Rectal smooth muscle tissue (tissue), 1 donor: ENCODE data around the gene IL1RAP.

Source experiments
- H3K27ac ChIP-seq: one replicate; pipeline ENCODE4 v1.7.0; 2013; ENCODE audit warnings: low read depth, low read length, inconsistent platforms
- H3K27me3 ChIP-seq: one replicate; pipeline ENCODE4 v1.7.0; 2013; ENCODE audit warnings: low read length; ENCODE audit not compliant: control insufficient read depth, insufficient read depth
- H3K36me3 ChIP-seq: one replicate; pipeline ENCODE4 v1.7.0; 2013; ENCODE audit warnings: low read length; ENCODE audit not compliant: control insufficient read depth, insufficient read depth
- H3K4me1 ChIP-seq: one replicate; pipeline ENCODE4 v1.7.0; 2013; ENCODE audit warnings: low read length; ENCODE audit not compliant: control insufficient read depth, insufficient read depth
- H3K4me3 ChIP-seq: one replicate; pipeline ENCODE4 v1.7.0; 2013; ENCODE audit warnings: low read length
- H3K9ac ChIP-seq: one replicate; pipeline ENCODE4 v1.7.0; 2013; ENCODE audit warnings: low read length

The IL1RAP gene

DNA sequence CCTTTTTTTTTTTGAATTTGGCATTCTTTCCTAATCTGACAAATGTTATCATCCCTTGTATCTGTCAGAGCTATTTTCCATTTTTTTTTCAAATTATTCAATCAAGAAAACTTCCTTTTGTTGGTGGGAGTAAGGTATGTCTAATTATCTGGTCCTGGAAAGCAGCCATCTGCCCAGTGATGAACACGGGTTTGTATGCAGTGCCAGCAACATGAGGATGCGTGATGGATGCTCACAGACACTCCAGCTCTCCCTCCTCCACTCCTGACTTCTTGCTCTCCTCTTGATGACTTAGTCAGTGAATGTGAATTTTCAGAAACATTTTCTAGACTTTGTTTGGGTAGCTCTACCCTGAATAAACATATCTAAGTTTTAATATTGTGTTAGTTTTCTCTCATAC lies 79.2 kb downstream of the IL1RAP start:
- Histone ChIP-seq H3K36me3 (no peaks in the 10 kb centered on the region), H3K9ac (no peak overlapping the region), H3K4me3 (no peak overlapping the region), H3K27ac (no peak overlapping the region), H3K4me1 (no peaks in the 10 kb centered on the region), H3K27me3 (no peaks in the 10 kb centered on the region)

DNA sequence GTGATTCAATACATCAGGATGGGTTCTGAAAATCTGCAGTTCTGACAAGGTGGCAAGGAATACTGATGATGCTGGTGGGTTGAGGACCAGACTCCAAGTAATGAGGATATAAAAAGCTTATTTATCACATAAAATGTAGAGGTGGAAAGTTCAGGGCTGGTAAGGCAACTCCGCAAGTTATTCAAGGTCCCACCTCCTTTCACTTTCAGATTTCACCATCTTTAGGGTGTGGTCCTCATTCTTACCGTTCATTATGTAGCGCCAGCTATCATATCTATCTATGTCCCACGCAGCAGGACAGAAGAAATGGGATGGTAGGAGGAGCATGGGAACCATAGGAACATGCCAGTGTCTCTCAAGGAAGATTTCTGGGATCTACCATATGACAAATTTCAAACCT lies 80.3 kb downstream of the IL1RAP start:
- H3K4me3 ChIP-seq = no peak overlapping the region
- H3K9ac ChIP-seq = no peak overlapping the region
- H3K4me1 ChIP-seq = no peaks in the 10 kb centered on the region
- no peaks in the 10 kb centered on the region for H3K27me3 ChIP-seq
- no peaks in the 10 kb centered on the region for H3K36me3 ChIP-seq
- H3K27ac ChIP-seq = no peak overlapping the region

DNA sequence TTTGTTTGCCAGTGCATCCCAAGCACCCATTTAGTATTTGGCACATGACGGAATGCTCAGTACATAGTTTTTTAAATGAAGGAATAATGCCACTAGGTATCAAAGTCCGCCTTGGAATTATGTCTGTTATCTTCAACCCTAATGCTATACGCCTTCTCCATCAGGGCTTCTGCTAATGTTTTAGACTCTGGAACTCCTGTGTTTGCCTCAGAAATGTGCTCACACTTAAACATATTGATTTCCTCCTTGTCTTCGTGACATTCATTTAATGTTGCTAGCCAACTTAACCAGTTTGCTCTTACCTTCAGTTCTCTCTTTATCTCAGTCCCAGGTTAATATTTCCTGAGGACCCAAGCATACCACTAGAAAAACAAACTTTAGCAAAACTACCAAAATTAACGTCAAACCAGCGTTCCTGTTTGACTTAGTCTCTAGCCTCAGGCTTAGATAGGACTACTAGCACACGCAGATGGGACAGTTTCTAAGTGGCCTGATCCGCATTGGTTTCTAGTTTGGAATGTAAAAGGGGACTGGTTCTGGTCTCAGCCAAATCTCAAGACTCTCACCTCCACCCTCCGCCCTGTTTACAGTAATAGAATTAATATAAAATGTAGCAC lies 81.4 kb downstream of the IL1RAP start:
- H3K4me3 ChIP-seq = no peak overlapping the region
- no peaks in the 10 kb centered on the region for H3K4me1 ChIP-seq
- no peak overlapping the region for H3K9ac ChIP-seq
- H3K36me3 ChIP-seq = no peaks in the 10 kb centered on the region
- no peaks in the 10 kb centered on the region for H3K27me3 ChIP-seq
- no peak overlapping the region for H3K27ac ChIP-seq

DNA sequence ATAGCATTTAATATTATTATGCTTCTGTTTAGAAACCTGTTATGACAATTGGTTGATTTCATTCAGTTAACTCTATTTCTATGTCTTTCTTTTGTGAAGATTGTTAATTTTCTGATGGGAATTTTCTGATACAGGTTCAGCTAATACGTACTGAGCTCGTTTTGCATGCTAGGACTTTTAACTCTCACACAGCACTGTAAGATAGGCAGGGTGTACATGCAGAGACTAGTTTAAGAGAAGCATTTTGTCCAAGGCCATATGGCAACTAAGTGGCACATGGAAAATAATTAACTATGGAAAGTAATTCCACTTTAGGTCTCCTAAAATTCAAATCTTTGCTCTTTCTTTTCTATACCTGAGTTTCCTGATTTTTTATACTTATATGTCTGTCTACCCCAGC lies 81.9 kb downstream of the IL1RAP start:
- no peaks in the 10 kb centered on the region for H3K36me3 ChIP-seq
- no peaks in the 10 kb centered on the region for H3K4me1 ChIP-seq
- H3K9ac ChIP-seq = no peak overlapping the region
- no peak overlapping the region for H3K4me3 ChIP-seq
- no peak overlapping the region for H3K27ac ChIP-seq
- no peaks in the 10 kb centered on the region for H3K27me3 ChIP-seq

DNA sequence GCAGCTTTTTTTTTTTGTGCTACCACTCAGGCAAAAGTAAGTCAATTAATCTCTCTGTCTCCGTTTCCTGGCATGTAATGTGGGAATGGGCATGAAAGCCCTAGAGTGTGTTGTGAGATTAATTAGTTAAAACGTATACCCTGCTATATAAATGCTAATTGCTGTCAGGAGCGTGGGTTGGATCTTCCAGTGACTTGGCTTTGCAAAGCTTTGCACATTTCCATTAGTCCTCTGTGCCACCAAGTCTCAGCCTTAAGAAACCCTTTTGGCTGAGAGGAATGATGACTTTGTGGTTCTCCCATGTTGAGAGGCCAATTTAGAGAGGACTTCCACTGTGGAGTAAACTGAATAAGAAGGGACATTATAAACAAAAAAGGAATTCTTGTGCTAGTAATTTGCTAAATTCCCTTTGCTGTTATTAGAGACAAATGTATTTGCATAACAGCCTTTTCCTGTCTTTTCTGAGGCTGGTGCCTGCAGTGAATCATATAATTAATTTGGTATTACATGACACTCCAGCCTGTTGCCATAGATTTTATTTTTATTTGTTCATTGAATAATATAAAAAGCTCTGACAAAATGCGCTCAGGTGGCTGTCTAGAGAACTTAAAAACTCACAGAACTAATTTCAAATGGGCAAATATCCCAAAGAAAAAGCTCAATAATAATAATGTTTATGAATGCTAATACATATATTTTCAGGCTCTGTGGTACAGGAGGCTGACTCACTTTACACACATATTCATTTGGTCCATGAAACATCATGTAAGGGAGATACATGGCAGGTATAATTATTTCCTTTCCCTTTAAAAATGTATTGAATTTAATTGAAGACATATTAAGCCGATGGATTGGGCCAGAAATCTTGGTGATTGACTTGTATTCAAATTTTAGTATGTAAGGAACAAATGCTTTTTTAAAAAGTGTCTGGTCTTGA lies 82.7 kb downstream of the IL1RAP start:
- Histone ChIP-seq H3K27ac (no peak overlapping the region), H3K27me3 (no peaks in the 10 kb centered on the region), H3K9ac (no peak overlapping the region), H3K4me3 (no peak overlapping the region), H3K36me3 (no peaks in the 10 kb centered on the region), H3K4me1 (no peaks in the 10 kb centered on the region)

DNA sequence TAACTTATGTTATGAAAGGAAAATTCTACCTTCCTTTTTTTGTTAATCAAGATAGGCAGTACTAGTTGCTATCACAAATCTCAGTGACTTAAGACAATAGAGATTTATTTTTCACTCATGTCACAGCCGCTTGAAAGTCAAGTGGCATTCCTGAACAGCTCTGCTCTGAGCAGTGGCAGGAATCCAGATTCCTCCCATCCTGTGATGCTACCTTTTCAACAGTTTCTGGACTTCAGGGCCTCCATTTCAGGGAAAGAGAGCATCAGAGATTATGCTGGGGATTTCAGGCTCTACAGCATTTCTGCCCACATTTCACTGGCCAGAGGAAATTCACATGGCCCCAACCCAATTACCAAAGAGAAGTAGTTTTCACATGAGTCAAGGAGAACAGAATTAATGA lies 83.4 kb downstream of the IL1RAP start:
- H3K4me1 ChIP-seq = no peaks in the 10 kb centered on the region
- no peak overlapping the region for H3K4me3 ChIP-seq
- H3K36me3 ChIP-seq = no peaks in the 10 kb centered on the region
- H3K9ac ChIP-seq = no peak overlapping the region
- no peaks in the 10 kb centered on the region for H3K27me3 ChIP-seq
- H3K27ac ChIP-seq = no peak overlapping the region

DNA sequence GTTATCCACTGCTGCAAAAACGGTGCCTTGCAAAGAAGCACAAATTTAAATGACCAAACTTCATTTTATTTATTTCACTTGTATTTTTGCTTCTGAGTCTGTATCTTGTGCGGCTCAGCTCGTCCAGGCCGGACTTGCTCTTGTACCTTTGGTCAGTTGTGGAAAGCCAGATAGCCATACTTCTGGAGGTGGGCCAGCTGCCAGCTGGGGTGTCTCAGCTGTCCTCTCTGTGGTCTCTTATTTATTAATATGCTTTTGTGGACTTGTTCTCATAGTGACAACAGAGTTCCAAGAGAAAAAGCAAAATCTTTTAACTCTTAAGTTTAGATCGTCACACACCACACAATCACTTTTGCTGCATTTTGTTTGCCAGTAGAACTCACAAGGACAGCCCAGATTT lies 87.7 kb downstream of the IL1RAP start:
- H3K4me1 ChIP-seq = no peaks in the 10 kb centered on the region
- H3K27ac ChIP-seq = no peak overlapping the region
- no peak overlapping the region for H3K4me3 ChIP-seq
- H3K9ac ChIP-seq = no peak overlapping the region
- H3K36me3 ChIP-seq = no peaks in the 10 kb centered on the region
- no peaks in the 10 kb centered on the region for H3K27me3 ChIP-seq

DNA sequence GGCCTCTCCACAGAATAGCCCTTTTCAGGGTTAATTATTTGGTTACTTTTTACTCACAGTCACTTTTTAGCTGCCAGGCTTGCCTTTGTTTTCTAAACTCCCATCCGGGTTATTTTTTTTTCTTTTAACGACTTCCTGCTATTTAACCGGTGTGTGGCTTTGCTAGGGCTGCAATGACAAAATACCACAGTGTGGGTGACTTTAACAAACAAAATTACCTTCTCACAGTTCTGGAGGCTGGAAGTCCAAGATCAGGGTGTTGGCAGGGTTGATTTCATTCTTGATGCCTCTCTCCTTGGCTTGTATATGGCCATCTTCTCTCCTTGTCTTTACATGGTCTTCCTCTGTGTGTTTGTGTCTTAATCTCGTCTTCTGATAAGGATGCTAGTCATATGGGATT lies 91.5 kb downstream of the IL1RAP start:
- H3K27me3 ChIP-seq = no peaks in the 10 kb centered on the region
- no peak overlapping the region for H3K27ac ChIP-seq
- no peaks in the 10 kb centered on the region for H3K36me3 ChIP-seq
- no peak overlapping the region for H3K4me3 ChIP-seq
- no peaks in the 10 kb centered on the region for H3K4me1 ChIP-seq
- no peak overlapping the region for H3K9ac ChIP-seq

DNA sequence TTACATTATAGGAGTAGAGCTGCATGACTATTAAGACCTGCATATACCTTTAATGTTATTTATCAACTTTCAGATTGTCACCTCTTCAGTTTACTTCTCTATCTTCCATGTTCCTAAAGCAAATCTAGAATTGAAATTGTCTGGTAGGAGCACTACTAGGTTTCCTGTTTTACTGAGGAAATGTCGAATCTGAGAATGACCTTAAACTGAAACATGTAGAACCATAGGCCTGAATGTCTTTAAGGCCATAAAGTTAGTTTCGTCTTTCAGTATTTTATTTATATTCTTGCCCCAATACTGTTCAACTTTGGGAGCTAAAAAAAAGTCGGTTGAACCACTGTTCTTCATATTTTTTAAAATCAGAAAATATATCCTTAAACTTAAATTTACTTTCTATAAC lies 92.7 kb downstream of the IL1RAP start:
- Histone ChIP-seq H3K4me1 (no peaks in the 10 kb centered on the region), H3K36me3 (no peaks in the 10 kb centered on the region), H3K4me3 (no peak overlapping the region), H3K27me3 (no peaks in the 10 kb centered on the region), H3K27ac (no peak overlapping the region), H3K9ac (no peak overlapping the region)

DNA sequence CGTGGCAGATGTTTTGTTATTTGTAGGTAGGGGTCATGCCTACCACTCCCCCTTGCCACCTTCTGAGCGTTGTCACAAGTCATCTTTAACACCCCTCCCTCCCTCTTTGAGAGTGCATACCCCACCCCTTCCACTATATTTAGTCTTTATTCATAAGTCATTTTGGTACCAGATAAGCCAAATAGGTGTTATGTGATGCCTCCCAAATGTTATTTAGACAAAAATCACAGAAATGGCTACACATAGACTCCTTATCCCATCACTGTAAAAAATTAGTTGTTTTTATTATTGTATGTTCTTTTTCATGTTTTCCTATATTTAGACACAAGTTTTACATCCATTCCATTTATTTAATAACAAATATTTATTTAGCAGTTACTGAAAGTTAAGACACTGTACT lies 93.1 kb downstream of the IL1RAP start:
- no peak overlapping the region for H3K9ac ChIP-seq
- H3K4me3 ChIP-seq = no peak overlapping the region
- no peaks in the 10 kb centered on the region for H3K36me3 ChIP-seq
- H3K27ac ChIP-seq = no peak overlapping the region
- no peaks in the 10 kb centered on the region for H3K4me1 ChIP-seq
- H3K27me3 ChIP-seq = no peaks in the 10 kb centered on the region

DNA sequence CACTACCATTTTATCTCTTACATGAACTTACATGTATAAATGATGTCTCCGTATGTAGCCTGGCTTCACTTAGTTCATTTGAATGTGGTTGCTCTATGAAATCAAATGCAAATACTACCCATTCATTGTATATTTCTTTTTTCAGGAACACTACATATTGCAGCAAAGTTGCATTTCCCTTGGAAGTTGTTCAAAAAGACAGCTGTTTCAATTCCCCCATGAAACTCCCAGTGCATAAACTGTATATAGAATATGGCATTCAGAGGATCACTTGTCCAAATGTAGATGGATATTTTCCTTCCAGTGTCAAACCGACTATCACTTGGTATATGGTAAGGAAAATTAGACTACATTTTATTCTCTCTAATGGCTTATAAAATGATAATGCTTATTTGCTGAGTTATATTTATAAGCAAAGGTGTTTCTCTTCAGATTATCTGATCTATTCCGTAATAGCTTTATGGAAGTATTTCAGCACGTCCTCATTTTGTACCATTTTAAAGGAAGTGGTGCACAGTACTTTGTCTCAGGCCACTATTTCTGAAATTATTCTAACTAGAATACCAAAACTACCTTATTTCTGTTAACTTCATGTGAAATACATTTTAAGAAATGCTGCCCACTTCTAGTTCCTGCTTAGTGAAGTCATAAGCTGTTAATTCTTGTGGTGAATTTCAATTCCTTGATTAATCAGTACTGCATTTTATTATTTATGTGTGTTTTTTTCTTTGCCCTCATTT lies 95.1 kb downstream of the IL1RAP start:
- Histone ChIP-seq H3K36me3 (no peaks in the 10 kb centered on the region), H3K4me1 (no peaks in the 10 kb centered on the region), H3K4me3 (no peak overlapping the region), H3K9ac (no peak overlapping the region), H3K27ac (no peak overlapping the region), H3K27me3 (no peaks in the 10 kb centered on the region)

DNA sequence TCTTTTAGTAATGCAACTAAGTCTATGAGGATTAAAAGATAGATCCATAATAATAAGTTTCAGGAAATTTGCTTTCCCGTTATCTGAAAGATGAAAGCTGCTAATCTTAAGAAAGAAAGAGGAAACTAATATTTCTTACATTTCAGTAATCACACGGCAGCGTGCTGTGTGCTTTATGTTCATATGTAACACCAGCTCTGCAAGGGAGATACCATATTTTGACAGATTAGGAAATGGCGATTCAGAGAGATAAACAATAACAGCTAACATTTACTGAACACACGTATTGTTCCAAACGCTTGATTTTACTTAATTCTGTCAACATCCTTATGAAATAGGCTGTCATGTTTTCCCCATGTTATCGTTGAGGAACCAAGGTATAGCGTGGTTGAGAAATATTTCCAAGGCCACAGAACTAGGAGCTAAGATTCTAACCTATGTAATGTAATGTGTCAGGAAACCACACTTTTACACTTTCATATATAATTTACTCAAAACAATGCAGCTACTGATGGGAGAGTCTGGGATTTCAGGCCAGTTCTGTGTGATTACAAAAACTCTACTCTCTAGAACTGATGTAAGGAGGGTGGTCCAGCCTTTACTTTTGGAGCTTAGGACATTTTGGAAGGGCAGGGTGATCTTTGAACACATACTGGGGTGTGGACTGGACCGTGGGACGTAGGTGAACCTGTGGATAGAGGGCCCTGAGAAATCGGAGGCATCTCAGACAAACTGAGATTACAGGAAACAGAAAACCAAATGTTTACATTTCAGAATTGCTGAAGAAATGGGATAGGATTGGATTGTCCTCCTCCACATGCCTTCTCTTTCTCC lies 100.6 kb downstream of the IL1RAP start:
- Histone ChIP-seq H3K36me3 (no peaks in the 10 kb centered on the region), H3K4me1 (no peaks in the 10 kb centered on the region), H3K9ac (no peak overlapping the region), H3K27ac (no peak overlapping the region), H3K27me3 (no peaks in the 10 kb centered on the region), H3K4me3 (no peak overlapping the region)
